Peyer's patch (tissue), 4 donors: ENCODE data around the gene PPP1R7.

Experiments used
- CTCF ChIP-seq, 6 experiments: fragments of 450-650 bp in 4 of 6; fragments of 200-600 bp in 2 of 6; sonication (generic) in 1 of 6; IDR thresholded peaks; one replicate each; pipeline ENCODE4 v1.5.1; 2017 to 2019; ENCODE audit warnings: antibody characterized with exemption in 6 of 6, mild to moderate bottlenecking in 3 of 6, moderate library complexity in 1 of 6
- POLR2A ChIP-seq, 2 donors: fragments of 450-650 bp; IDR thresholded peaks; one replicate each; pipeline ENCODE4 v1.5.1; 2017; ENCODE audit warnings: antibody characterized with exemption in 2 of 2, mild to moderate bottlenecking in 2 of 2, moderate library complexity in 2 of 2

GRCh38 chr2:241135737-241136136, 14.5 kb upstream of the PPP1R7 start:
- TF ChIP-seq CTCF (IDR thresholded peaks at IDR 0.05): no peak
- no peak for TF ChIP-seq POLR2A (IDR thresholded peaks at IDR 0.05)
